Measurements from ENCODE around the gene LEMD2.

GRCh38 chr6:33820243-33820642 is 31.3 kb upstream of the LEMD2 start:
- TF ChIP-seq CTCF (conservative IDR thresholded peaks at IDR 0.05) (no peak), EZH2 (IDR thresholded peaks at IDR 0.05; ENCODE audit: low read depth) (no peak)

Measured in PC-9 (cell line).